HepG2 (cell line): Measurements from ENCODE around the gene CAPN8.

ENCODE experiments used
- BRCA1 ChIP-seq: sonication (generic); formaldehyde crosslinking; IDR thresholded peaks from 2 replicates; pipeline ENCODE4 v1.4.0; 2020; ENCODE audit warnings: missing genetic modification reagents
- CBFB ChIP-seq: sonication (generic); formaldehyde crosslinking; IDR thresholded peaks from 2 replicates; pipeline ENCODE4 v1.4.0; 2020; ENCODE audit warnings: missing genetic modification reagents
- CTCF ChIP-seq: sonication (generic); formaldehyde crosslinking; IDR thresholded peaks from 2 replicates; pipeline ENCODE4 v1.5.0; 2020; ENCODE audit warnings: mild to moderate bottlenecking, missing genetic modification reagents, moderate library complexity
- MAX ChIP-seq: IDR thresholded peaks from 2 replicates; pipeline ENCODE4 v1.6.1; 2012; ENCODE audit warnings: inconsistent platforms
- POLR2A ChIP-seq, 2 experiments: IDR thresholded peaks; 2 replicates each; pipeline ENCODE4 v1.6.1; 2011; ENCODE audit warnings: low read depth in 2 of 2, low read length in 2 of 2, mild to moderate bottlenecking in 1 of 2, moderate library complexity in 1 of 2; ENCODE audit not compliant: insufficient read depth in 1 of 2
- RFXAP ChIP-seq: sonication (generic); formaldehyde crosslinking; IDR thresholded peaks from 2 replicates; pipeline ENCODE4 v1.4.0; 2020; ENCODE audit warnings: missing genetic modification reagents, borderline replicate concordance
- TFAP4 ChIP-seq: sonication (generic); IDR thresholded peaks from 2 replicates; pipeline ENCODE4 v1.6.1; 2016; ENCODE audit warnings: low read depth, borderline replicate concordance
- THAP8 ChIP-seq: sonication (generic); formaldehyde crosslinking; IDR thresholded peaks from 2 replicates; pipeline ENCODE4 v1.5.1; 2020; ENCODE audit warnings: missing genetic modification reagents, mild to moderate bottlenecking, borderline replicate concordance
- ZFP1 ChIP-seq: IDR thresholded peaks from 2 replicates; pipeline ENCODE4 v1.6.1; 2016
- ZNF646 ChIP-seq: sonication (generic); formaldehyde crosslinking; IDR thresholded peaks from 2 replicates; pipeline ENCODE4 v1.9.0; 2021; ENCODE audit warnings: mild to moderate bottlenecking, missing genetic modification reagents

- TF ChIP-seq RFXAP (CRISPR knock-in tag) = no peak
- TF ChIP-seq TFAP4 = no peak
- no peak for TF ChIP-seq POLR2A (IDR thresholded peaks at IDR 0.05; ENCODE audit: insufficient read depth in 1 of 2, low read depth in 2 of 2, low read length in 2 of 2)
- TF ChIP-seq THAP8 (CRISPR knock-in tag) = no peak
- no peak for TF ChIP-seq BRCA1
- TF ChIP-seq ZFP1 (CRISPR knock-in tag) = no peak
- TF ChIP-seq MAX = no peak
- TF ChIP-seq ZNF646 (CRISPR knock-in tag) = no peak
- no peak for TF ChIP-seq CTCF (CRISPR knock-in tag)
- TF ChIP-seq CBFB = no peak
Measured at GRCh38 chr1:223653431-223653830, 12.1 kb downstream of the CAPN8 start.
